Measurements from ENCODE around the gene TARP.

DNA sequence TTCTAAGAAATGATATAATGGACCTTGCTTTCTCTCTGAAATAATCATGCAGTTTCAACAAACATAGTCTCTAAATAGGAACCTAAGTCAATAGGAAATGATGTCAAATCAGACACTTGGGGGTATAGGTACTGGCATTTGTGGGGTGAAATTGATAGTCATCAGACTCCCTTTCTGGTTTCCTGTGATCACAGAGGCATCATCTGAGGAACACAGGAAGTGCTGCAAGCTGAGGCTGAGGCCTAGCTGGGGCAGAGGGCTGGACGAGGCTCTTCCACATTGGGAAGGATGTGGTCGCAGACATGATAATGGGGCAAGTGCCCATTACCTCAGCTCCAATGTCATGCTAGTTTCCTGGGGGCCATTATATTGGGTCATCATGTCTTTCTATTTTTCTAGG is 33.5 kb upstream of the TARP start:
- TF ChIP-seq POLR2A (IDR thresholded peaks at IDR 0.05): no peak
- TF ChIP-seq, protein P1, sequence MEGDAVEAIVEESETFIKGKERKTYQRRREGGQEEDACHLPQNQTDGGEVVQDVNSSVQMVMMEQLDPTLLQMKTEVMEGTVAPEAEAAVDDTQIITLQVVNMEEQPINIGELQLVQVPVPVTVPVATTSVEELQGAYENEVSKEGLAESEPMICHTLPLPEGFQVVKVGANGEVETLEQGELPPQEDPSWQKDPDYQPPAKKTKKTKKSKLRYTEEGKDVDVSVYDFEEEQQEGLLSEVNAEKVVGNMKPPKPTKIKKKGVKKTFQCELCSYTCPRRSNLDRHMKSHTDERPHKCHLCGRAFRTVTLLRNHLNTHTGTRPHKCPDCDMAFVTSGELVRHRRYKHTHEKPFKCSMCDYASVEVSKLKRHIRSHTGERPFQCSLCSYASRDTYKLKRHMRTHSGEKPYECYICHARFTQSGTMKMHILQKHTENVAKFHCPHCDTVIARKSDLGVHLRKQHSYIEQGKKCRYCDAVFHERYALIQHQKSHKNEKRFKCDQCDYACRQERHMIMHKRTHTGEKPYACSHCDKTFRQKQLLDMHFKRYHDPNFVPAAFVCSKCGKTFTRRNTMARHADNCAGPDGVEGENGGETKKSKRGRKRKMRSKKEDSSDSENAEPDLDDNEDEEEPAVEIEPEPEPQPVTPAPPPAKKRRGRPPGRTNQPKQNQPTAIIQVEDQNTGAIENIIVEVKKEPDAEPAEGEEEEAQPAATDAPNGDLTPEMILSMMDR (IDR thresholded peaks at IDR 0.05): no peak
